Upper lobe of right lung (tissue), 1 donor: Measurements from ENCODE around the gene MCAM. TPM values are rescaled to one million over a fixed set of nuclear protein-coding genes. Genes with fewer than 3 reads are reported as not detected.

Experiments used
- ATAC-seq: fragments of 200-7000 bp; cut with Tn5 transposase; one replicate; pipeline ENCODE4 v1.9.1; 2020; ENCODE audit warnings: mild to moderate bottlenecking, moderate library complexity
- DNase-seq: peaks from one replicate; pipeline ENCODE4 v3.0.0-alpha.2; 2020
- H3K27ac ChIP-seq: fragments of 200-600 bp; one replicate; pipeline ENCODE4 v1.8.0; 2022
- H3K27me3 ChIP-seq: fragments of 200-600 bp; one replicate; pipeline ENCODE4 v1.8.0; 2022; ENCODE audit warnings: mild to moderate bottlenecking
- H3K36me3 ChIP-seq: fragments of 200-600 bp; one replicate; pipeline ENCODE4 v1.8.0; 2022
- H3K4me1 ChIP-seq: fragments of 200-600 bp; one replicate; pipeline ENCODE4 v1.8.0; 2022
- H3K4me3 ChIP-seq: fragments of 200-600 bp; one replicate; pipeline ENCODE4 v1.8.0; 2022; ENCODE audit warnings: mild to moderate bottlenecking
- H3K9me3 ChIP-seq: fragments of 200-600 bp; one replicate; pipeline ENCODE4 v1.8.0; 2022
- intact Hi-C: fragments of 100-400 bp; cut with DNase I; formaldehyde crosslinking; loops from one replicate; pipeline ENCODE4 v1.11.0; 2022
- microRNA-seq: library from miRNA; unstranded; fragments of <30 nt; microRNA quantifications from one replicate; pipeline ENCODE4 v1.2.0, GENCODE V29; 2020; ENCODE audit warnings: borderline microRNAs expressed
- total RNA-seq: library from RNA; stranded (reverse); fragmentation: NEBNext Ultra II Directional; extraction: Animal tissue kit (Norgen Biotek cat#: 25700); gene quantifications from one replicate; pipeline ENCODE4 v1.2.1, GENCODE V29; 2021
- TF ChIP-seq, protein P1 (sequence below): fragments of 200-600 bp; IDR thresholded peaks from one replicate; pipeline ENCODE4 v1.8.0; 2022; ENCODE audit warnings: antibody characterized with exemption
- donor health status: DM: no; HTN: yes; CAD: no; lungs with severe emphysema.

The MCAM gene
- total RNA-seq, 1 donor from 2014 or later = 134 TPM

DNA sequence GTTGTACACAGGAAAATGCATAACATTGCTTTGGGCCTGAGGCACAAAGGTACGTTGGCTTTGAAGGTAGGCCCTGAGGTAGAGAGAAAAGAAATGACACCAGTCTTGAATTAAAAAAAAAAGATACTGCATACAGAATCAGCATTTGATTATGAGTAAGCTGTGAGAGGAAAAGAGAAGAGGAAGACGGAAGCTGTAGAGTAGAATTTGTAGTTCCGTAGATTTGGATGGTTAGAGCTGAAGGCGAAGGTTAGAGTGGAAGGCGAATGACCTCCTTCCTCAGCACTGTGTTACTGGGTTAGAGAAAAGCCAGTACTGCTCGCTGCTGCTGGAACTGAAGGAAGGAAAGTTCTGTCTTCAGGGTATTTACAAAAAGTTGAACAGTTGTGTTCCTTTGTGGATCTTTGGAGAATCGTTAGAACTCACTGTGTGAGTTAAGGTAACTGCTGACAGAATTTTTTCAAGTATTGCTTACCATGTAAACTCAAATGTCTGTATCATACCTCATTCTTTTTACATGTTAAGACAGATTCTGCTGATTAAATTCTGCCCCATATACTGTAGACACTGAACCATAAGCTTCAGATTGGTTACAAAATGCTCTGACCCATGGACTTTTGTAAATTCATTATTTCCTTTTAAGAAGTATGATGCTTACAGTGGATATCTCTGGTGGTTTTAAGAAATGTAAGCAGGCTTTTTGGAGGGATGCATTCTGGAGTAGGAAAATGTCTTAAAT is 50.2 kb downstream of the MCAM start:
- Histone ChIP-seq H3K27me3 (no peaks in the 10 kb centered on the region), H3K36me3 (peaks cover 1% of the 10 kb centered on the region), H3K4me1 (peaks cover 14% of the 10 kb centered on the region), H3K27ac (no peak overlapping the region), H3K9me3 (no peaks in the 10 kb centered on the region), H3K4me3 (no peak overlapping the region)
- DNase-seq (no peak), ATAC-seq (peak; percentile 45)
- TF ChIP-seq, protein P1, sequence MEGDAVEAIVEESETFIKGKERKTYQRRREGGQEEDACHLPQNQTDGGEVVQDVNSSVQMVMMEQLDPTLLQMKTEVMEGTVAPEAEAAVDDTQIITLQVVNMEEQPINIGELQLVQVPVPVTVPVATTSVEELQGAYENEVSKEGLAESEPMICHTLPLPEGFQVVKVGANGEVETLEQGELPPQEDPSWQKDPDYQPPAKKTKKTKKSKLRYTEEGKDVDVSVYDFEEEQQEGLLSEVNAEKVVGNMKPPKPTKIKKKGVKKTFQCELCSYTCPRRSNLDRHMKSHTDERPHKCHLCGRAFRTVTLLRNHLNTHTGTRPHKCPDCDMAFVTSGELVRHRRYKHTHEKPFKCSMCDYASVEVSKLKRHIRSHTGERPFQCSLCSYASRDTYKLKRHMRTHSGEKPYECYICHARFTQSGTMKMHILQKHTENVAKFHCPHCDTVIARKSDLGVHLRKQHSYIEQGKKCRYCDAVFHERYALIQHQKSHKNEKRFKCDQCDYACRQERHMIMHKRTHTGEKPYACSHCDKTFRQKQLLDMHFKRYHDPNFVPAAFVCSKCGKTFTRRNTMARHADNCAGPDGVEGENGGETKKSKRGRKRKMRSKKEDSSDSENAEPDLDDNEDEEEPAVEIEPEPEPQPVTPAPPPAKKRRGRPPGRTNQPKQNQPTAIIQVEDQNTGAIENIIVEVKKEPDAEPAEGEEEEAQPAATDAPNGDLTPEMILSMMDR = no peak
- intact Hi-C loops = no loop called here

DNA sequence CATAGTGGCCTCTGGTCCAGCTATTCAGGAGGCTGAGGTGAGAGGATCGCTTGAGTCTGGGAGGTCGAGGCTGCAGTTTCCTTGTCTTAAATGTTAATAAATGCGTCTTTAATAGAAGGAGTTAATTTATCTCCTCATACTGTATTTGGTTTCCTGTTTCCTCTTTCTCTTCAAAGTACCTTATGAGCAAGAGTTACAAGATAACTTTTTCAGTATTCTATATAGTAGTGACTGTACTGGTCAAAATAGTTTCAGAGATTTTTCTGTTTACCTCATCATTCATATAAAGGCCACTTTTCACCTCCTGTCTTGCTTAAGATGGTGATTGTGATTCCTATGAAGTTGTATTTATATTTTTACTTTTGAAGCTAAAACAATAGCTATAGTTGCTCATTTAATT is 50.9 kb downstream of the MCAM start:
- intact Hi-C loops = no loop called here
- H3K36me3 ChIP-seq = no peaks in the 10 kb centered on the region
- DNase-seq = no peak
- H3K27ac ChIP-seq = no peak overlapping the region
- ATAC-seq = no peak
- no peaks in the 10 kb centered on the region for H3K27me3 ChIP-seq
- no peaks in the 10 kb centered on the region for H3K9me3 ChIP-seq
- H3K4me3 ChIP-seq = no peak overlapping the region
- H3K4me1 ChIP-seq = peaks cover 14% of the 10 kb centered on the region
- TF ChIP-seq, protein P1 = no peak

DNA sequence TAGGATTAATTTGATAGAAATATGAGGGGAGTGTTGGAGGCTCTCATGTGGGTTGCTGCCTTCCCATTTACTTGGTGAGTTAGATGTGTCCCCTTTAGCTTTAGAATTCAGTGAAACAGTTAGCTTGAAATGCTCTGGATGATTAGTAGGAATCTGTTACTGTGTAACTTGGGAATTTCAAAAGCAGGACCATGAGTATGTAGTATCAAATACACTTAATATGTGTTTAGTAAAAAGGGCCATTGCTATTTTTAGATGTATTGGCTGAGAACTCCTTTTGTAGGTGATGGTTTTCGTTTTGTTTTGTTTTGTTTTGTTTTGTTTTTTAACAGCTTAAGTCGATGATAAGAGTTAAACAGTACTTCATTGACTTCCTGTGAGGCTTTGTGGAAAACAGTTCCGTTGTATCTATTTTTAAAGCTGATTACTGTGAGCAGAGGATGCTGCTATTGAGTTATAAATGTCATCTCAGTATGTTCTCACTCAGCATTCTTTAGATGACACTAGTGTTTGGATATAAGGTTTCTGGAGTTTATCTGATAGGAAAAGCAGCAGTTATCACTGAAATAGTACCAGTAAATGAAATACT is 53.5 kb downstream of the MCAM start:
- no peak overlapping the region for H3K4me3 ChIP-seq
- H3K27me3 ChIP-seq = no peaks in the 10 kb centered on the region
- ATAC-seq (no peak), DNase-seq (no peak)
- intact Hi-C loops = no loop called here
- no peaks in the 10 kb centered on the region for H3K9me3 ChIP-seq
- H3K4me1 ChIP-seq = peaks cover 14% of the 10 kb centered on the region
- TF ChIP-seq, protein P1 = no peak
- no peak overlapping the region for H3K27ac ChIP-seq
- no peaks in the 10 kb centered on the region for H3K36me3 ChIP-seq

DNA sequence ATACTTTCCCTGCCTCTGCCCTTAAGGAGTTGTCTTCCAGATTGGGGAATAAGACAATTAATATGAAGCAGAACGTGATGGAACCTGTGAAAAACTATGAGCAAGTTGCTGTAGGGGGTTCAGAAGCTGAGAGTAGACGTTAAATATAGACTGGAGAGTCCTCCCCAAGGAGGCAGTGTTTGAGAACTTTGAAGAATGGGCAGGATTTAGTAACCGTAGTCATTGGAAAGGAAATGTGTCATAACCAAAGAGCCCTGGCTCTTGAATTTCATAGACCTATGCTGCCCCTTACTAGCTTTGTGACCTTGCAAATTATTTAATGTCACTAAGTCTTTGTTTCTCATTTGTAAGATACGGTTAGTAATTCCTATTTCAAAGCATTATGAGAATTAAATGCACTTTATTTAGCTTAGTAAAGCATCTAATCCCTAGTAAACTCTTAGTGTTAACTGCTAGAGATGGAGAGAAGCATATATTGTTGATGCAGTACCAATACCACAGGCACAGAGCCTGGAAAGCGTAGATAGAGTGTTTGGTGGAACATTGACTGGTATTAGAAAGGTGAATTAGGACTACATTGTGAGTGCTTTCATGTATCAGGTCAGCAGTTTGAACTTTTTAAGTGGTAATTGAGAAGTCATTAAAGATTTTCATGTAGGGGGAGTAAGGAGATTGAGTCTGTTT is 54.1 kb downstream of the MCAM start:
- Histone ChIP-seq H3K27me3 (no peaks in the 10 kb centered on the region), H3K27ac (no peak overlapping the region), H3K36me3 (no peaks in the 10 kb centered on the region), H3K4me3 (no peak overlapping the region), H3K4me1 (peaks cover 14% of the 10 kb centered on the region), H3K9me3 (no peaks in the 10 kb centered on the region)
- ATAC-seq = no peak
- TF ChIP-seq, protein P1 = no peak
- intact Hi-C loops = no loop called here
- no peak for DNase-seq

DNA sequence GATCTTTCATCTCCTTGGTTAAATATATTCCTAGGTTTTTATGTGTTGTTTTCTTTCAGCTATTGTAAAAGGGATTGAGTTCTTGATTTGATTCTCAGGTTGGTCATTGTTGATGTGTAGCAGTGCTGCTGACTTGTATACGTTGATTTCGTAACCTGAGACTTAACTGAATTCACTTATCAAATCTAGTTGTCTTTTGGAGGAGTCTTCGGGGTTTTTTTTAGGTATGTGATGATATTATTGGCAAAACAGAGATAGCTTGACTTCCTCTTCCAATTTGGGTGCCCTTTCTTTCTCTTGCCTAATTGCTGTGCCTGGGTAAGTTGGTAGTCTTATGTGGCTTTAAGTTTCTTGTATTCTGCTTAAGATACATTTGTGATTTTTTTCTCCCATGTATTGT is 57.9 kb downstream of the MCAM start:
- DNase-seq (no peak), ATAC-seq (no peak)
- intact Hi-C loops = no loop called here
- Histone ChIP-seq H3K36me3 (no peaks in the 10 kb centered on the region), H3K27ac (no peak overlapping the region), H3K4me3 (no peak overlapping the region), H3K27me3 (no peaks in the 10 kb centered on the region), H3K9me3 (no peaks in the 10 kb centered on the region), H3K4me1 (peaks cover 14% of the 10 kb centered on the region)
- TF ChIP-seq, protein P1 = no peak

Small RNA genes lying within 50 kb of the gene (microRNA-seq; reads per million reads assigned to microRNA genes)
- gene MIR6756 = not detected

Other genes starting within 250 kb of the MCAM start
- 41.5 TPM for gene VPS11, start 249.3 kb downstream of the MCAM start, total RNA-seq
- gene HMBS, start 232.2 kb downstream of the MCAM start, total RNA-seq = 19.5 TPM
- gene DPAGT1, start 215.3 kb downstream of the MCAM start, total RNA-seq = 38.4 TPM
- gene C2CD2L, start 209.8 kb downstream of the MCAM start, total RNA-seq = 20.3 TPM
- 25.2 TPM for gene HINFP, start 195.6 kb downstream of the MCAM start, total RNA-seq
- 0.14 TPM for gene ABCG4, start 168.1 kb downstream of the MCAM start, total RNA-seq
- gene NLRX1, start 148.4 kb downstream of the MCAM start, total RNA-seq = 17.7 TPM
- 0.81 TPM for gene NHERF4, start 131.7 kb downstream of the MCAM start, total RNA-seq
- gene CBL, start 110.8 kb downstream of the MCAM start, total RNA-seq = 30.0 TPM
- gene RNF26, start 17.4 kb upstream of the MCAM start, total RNA-seq = 23.2 TPM
- gene C1QTNF5, start 23.8 kb upstream of the MCAM start, total RNA-seq = 47.6 TPM
- gene MFRP, start 29.6 kb upstream of the MCAM start, total RNA-seq = not detected
- gene USP2, start 64.6 kb upstream of the MCAM start, total RNA-seq = 3.0 TPM
- gene THY1, start 106.0 kb upstream of the MCAM start, total RNA-seq = 7.8 TPM